Neural crest cell (in vitro differentiated cells): Measurements from ENCODE around the gene ZNF487. TPM values are rescaled to one million over a fixed set of nuclear protein-coding genes. Genes with fewer than 3 reads are reported as not detected.
A peak's percentile ranks its signal among the peaks of the same experiment; 100 is the strongest.

Experiments used
- DNase-seq: peaks from one replicate; pipeline ENCODE4 v3.0.0; 2021; ENCODE audit warnings: low read depth, mixed read lengths, low spot score
- H3K27ac Mint-ChIP-seq: one replicate; pipeline ENCODE4 v1.8.0; 2021; ENCODE audit warnings: mild to moderate bottlenecking, mixed read lengths; ENCODE audit not compliant: unreplicated experiment
- H3K27me3 Mint-ChIP-seq: 2 replicates; pipeline ENCODE4 v1.8.0; 2021; ENCODE audit warnings: low read depth, mild to moderate bottlenecking, mixed read lengths
- H3K36me3 Mint-ChIP-seq: 2 replicates; pipeline ENCODE4 v1.8.0; 2021; ENCODE audit warnings: low read depth, mild to moderate bottlenecking, mixed read lengths
- H3K4me1 Mint-ChIP-seq: 2 replicates; pipeline ENCODE4 v1.8.0; 2021; ENCODE audit warnings: mixed read lengths
- H3K4me3 Mint-ChIP-seq: one replicate; pipeline ENCODE4 v1.8.0; 2021; ENCODE audit warnings: mild to moderate bottlenecking, mixed read lengths
- H3K9me3 Mint-ChIP-seq: 2 replicates; pipeline ENCODE4 v1.8.0; 2021; ENCODE audit warnings: mixed read lengths
- CTCF ChIP-seq: fragments of 200-600 bp; sonication (generic); conservative IDR thresholded peaks from 2 replicates; pipeline ENCODE4 v1.5.0; 2021; ENCODE audit warnings: antibody characterized with exemption, mild to moderate bottlenecking
- long read RNA-seq: library from polyadenylated mRNA; unstranded; transcript quantifications from one replicate; pipeline ENCODE4 v2.0.0, GENCODE V29; 2020
- total RNA-seq: library from RNA; stranded (reverse); gene quantifications from 2 replicates; pipeline ENCODE4 v1.2.1, GENCODE V29; 2021

The ZNF487 gene
- total RNA-seq = 3.8 and 4.3 TPM in 2 replicates
- long read RNA-seq, partial matches to known transcripts = 1 of 13 reads
- long read RNA-seq, other reads (novel, unspliced or antisense) = 6 of 13 reads

- H3K9me3 Mint-ChIP-seq = no peaks in the 10 kb centered on the region
- H3K4me3 Mint-ChIP-seq = peak within 1 kb of the TSS; percentile 97
- no peaks in the 10 kb centered on the region for H3K27me3 Mint-ChIP-seq
- TF ChIP-seq CTCF = no peak
- DNase-seq = peak; percentile 78
- peaks cover 7% of the 10 kb centered on the region for H3K36me3 Mint-ChIP-seq
- peaks cover 16% of the 10 kb centered on the region for H3K4me1 Mint-ChIP-seq
- H3K27ac Mint-ChIP-seq = peak within 1 kb of the TSS; percentile 98
Observed at GRCh38 chr10:43436291-43437140, at the start of gene ZNF487. Gene ZNF487, plus strand, starts transcription at chr10:43437111. Its CDS starts 38,703 bp downstream, at chr10:43475814.

GRCh38 chr10:43387678-43388032 lies 49.3 kb upstream of the ZNF487 start:
- Mint-ChIP-seq H3K36me3 (peaks cover 25% of the 10 kb centered on the region), H3K4me1 (peaks cover 17% of the 10 kb centered on the region), H3K27ac (no peak overlapping the region), H3K9me3 (no peaks in the 10 kb centered on the region), H3K27me3 (no peaks in the 10 kb centered on the region), H3K4me3 (no peak overlapping the region)
- DNase-seq = no peak
- no peak for TF ChIP-seq CTCF

- H3K36me3 Mint-ChIP-seq = peaks cover 33% of the 10 kb centered on the region
Observed at GRCh38 chr10:43389867-43390266, 47.0 kb upstream of the ZNF487 start.

GRCh38 chr10:43390333-43390732 lies 46.6 kb upstream of the ZNF487 start:
- no peak for TF ChIP-seq CTCF
- Mint-ChIP-seq H3K36me3 (peaks cover 35% of the 10 kb centered on the region), H3K9me3 (no peaks in the 10 kb centered on the region), H3K27ac (peak overlapping the region; percentile 43), H3K27me3 (no peaks in the 10 kb centered on the region), H3K4me3 (peak overlapping the region; percentile 31), H3K4me1 (peaks cover 35% of the 10 kb centered on the region)
- DNase-seq = no peak

More at GRCh38 chr10:43389867-43390266, 47.0 kb upstream of the ZNF487 start:
- H3K27me3 Mint-ChIP-seq = no peaks in the 10 kb centered on the region
- peaks cover 31% of the 10 kb centered on the region for H3K4me1 Mint-ChIP-seq
- no peaks in the 10 kb centered on the region for H3K9me3 Mint-ChIP-seq
- no peak for TF ChIP-seq CTCF
- no peak for DNase-seq
- no peak overlapping the region for H3K4me3 Mint-ChIP-seq
- no peak overlapping the region for H3K27ac Mint-ChIP-seq

- peak; percentile 55 for TF ChIP-seq CTCF
- H3K27ac Mint-ChIP-seq = peak overlapping the region; percentile 43
- peaks cover 40% of the 10 kb centered on the region for H3K4me1 Mint-ChIP-seq
- peaks cover 37% of the 10 kb centered on the region for H3K36me3 Mint-ChIP-seq
- no peaks in the 10 kb centered on the region for H3K9me3 Mint-ChIP-seq
- no peaks in the 10 kb centered on the region for H3K27me3 Mint-ChIP-seq
- no peak for DNase-seq
- H3K4me3 Mint-ChIP-seq = peak overlapping the region; percentile 31
Observed at GRCh38 chr10:43390759-43391158, 46.2 kb upstream of the ZNF487 start.
